H1 (cell line): Measurements from ENCODE around the gene GJD4. TPM values are rescaled to one million over a fixed set of nuclear protein-coding genes. Genes with fewer than 3 reads are reported as not detected.

Experiments used
- CTCF ChIA-PET: fragments of 300-600 bp; sonication (Branson Sonifier 250); formaldehyde crosslinking; loops from one replicate; lab custom pipeline; 2021; ENCODE audit not compliant: partially characterized antibody; lab: Charles Lee
- POLR2A ChIA-PET: fragments of 300-600 bp; sonication (Branson Sonifier 250); formaldehyde crosslinking; loops from one replicate; lab custom pipeline; 2021; ENCODE audit warnings: inconsistent platforms; ENCODE audit not compliant: partially characterized antibody; lab: Charles Lee
- DNase-seq, 2 experiments: peaks; one replicate each; pipeline versions ENCODE4 v3.0.0 to v3.0.0-alpha.2; 2010 to 2022; ENCODE audit warnings: low spot score in 2 of 2, low read depth in 1 of 2, mixed read lengths in 1 of 2
- FAIRE-seq: peaks from 2 replicates; lab custom pipeline; 2011; peaks lifted over from hg19 to GRCh38; lab: Jason Lieb, UNC
- H2AFZ ChIP-seq: 2 replicates; pipeline ENCODE4 v1.8.1; 2012; ENCODE audit warnings: low read length, inconsistent platforms
- H2AK5ac ChIP-seq: 2 replicates; pipeline ENCODE4 v1.6.1; 2013; ENCODE audit warnings: low read depth, low read length
- H2BK120ac ChIP-seq: replicated peaks from 2 replicates; pipeline ENCODE3; 2013; ENCODE audit warnings: low read depth, low read length, inconsistent platforms
- H2BK12ac ChIP-seq: 2 replicates; pipeline ENCODE4 v1.6.1; 2013; ENCODE audit warnings: low read depth, low read length
- H2BK15ac ChIP-seq: 2 replicates; pipeline ENCODE4 v1.6.1; 2013; ENCODE audit warnings: low read length
- H2BK20ac ChIP-seq: 2 replicates; pipeline ENCODE4 v1.6.1; 2013; ENCODE audit warnings: low read length
- H2BK5ac ChIP-seq: 2 replicates; pipeline ENCODE4 v1.6.1; 2013; ENCODE audit warnings: low read depth, low read length
- H3K14ac ChIP-seq: 2 replicates; pipeline ENCODE4 v1.6.1; 2013; ENCODE audit warnings: inconsistent platforms; ENCODE audit not compliant: insufficient read length
- H3K18ac ChIP-seq: 2 replicates; pipeline ENCODE4 v1.6.1; 2013; ENCODE audit warnings: low read length; ENCODE audit errors: extremely low read depth
- H3K23ac ChIP-seq: 2 replicates; pipeline ENCODE4 v1.6.1; 2013; ENCODE audit warnings: inconsistent platforms; ENCODE audit not compliant: insufficient read length
- H3K23me2 ChIP-seq: 2 replicates; pipeline ENCODE4 v1.6.1; 2013; ENCODE audit warnings: low read depth, low read length
- H3K27ac ChIP-seq: 2 replicates; pipeline ENCODE4 v1.6.1; 2011; ENCODE audit warnings: low read depth, low read length, inconsistent platforms
- H3K27me3 ChIP-seq, 4 experiments: replicated peaks in 1 of 4; 1 replicate in 1 of 4; 2 replicates in 3 of 4; pipeline versions ENCODE4 v1.6.1 to v1.8.1; 2011 to 2013; ENCODE audit warnings: low read length in 3 of 4, mild to moderate bottlenecking in 3 of 4, inconsistent platforms in 2 of 4, mixed read lengths in 2 of 4, moderate library complexity in 1 of 4; ENCODE audit not compliant: control insufficient read depth in 3 of 4, insufficient read depth in 3 of 4; ENCODE audit errors: extremely low read depth in 1 of 4
- H3K36me3 ChIP-seq, 4 experiments: 2 replicates each; pipeline versions ENCODE4 v1.6.1 to v1.8.1; 2011 to 2013; ENCODE audit warnings: mild to moderate bottlenecking in 4 of 4, low read length in 3 of 4, moderate library complexity in 2 of 4, control low read depth in 1 of 4, inconsistent platforms in 1 of 4; ENCODE audit not compliant: insufficient read depth in 4 of 4, control insufficient read depth in 2 of 4
- H3K4ac ChIP-seq: replicated peaks from 2 replicates; pipeline ENCODE3; 2013; ENCODE audit warnings: low read length, low read depth, mixed read lengths, inconsistent platforms; ENCODE audit not compliant: insufficient read length
- H3K4me1 ChIP-seq, 4 experiments: replicated peaks in 1 of 4; 1 replicate in 1 of 4; 2 replicates in 3 of 4; pipeline versions ENCODE4 v1.6.1 to v1.8.1; 2011 to 2013; ENCODE audit warnings: low read length in 3 of 4, inconsistent platforms in 2 of 4, mixed read lengths in 1 of 4; ENCODE audit not compliant: insufficient read depth in 4 of 4, control insufficient read depth in 3 of 4
- H3K4me2 ChIP-seq, 2 experiments: 2 replicates each; pipeline versions ENCODE4 v1.6.1 to v1.8.1; 2011 to 2013; ENCODE audit warnings: low read depth in 2 of 2, low read length in 2 of 2, control low read depth in 1 of 2, inconsistent platforms in 1 of 2, mild to moderate bottlenecking in 1 of 2; ENCODE audit not compliant: insufficient read depth in 1 of 2
- H3K4me3 ChIP-seq, 4 experiments: fragments of 200-600, 300-600 bp in 1 of 4; sonication (generic), shearing (Covaris generic), sonication (Bioruptor Twin) in 1 of 4; 2 replicates each; pipeline versions ENCODE4 v1.5.1 to v1.8.1; 2011 to 2016; ENCODE audit warnings: low read length in 4 of 4, low read depth in 3 of 4, control low read depth in 2 of 4, inconsistent platforms in 2 of 4, mild to moderate bottlenecking in 2 of 4, mixed read lengths in 1 of 4, moderate library complexity in 1 of 4; ENCODE audit not compliant: insufficient read depth in 2 of 4; ENCODE audit errors: extremely low read depth in 1 of 4
- H3K56ac ChIP-seq: replicated peaks from 2 replicates; pipeline ENCODE3; 2013; ENCODE audit warnings: low read depth, mild to moderate bottlenecking, mixed read lengths, low read length, inconsistent platforms; ENCODE audit not compliant: insufficient read length
- H3K79me1 ChIP-seq: 2 replicates; pipeline ENCODE4 v1.6.1; 2013; ENCODE audit warnings: low read depth, low read length, control low read depth
- H3K79me2 ChIP-seq, 2 experiments: 2 replicates each; pipeline versions ENCODE4 v1.6.1 to v1.8.1; 2012 to 2013; ENCODE audit warnings: low read length in 2 of 2, mild to moderate bottlenecking in 2 of 2, inconsistent platforms in 1 of 2; ENCODE audit not compliant: insufficient read depth in 2 of 2, control insufficient read depth in 1 of 2
- H3K9ac ChIP-seq, 4 experiments: replicated peaks in 1 of 4; 1 replicate in 1 of 4; 2 replicates in 3 of 4; pipeline versions ENCODE4 v1.6.1 to v1.8.1; 2011 to 2013; ENCODE audit warnings: low read depth in 3 of 4, low read length in 3 of 4, control low read depth in 2 of 4, mild to moderate bottlenecking in 2 of 4, moderate library complexity in 2 of 4, inconsistent platforms in 1 of 4; ENCODE audit errors: extremely low read depth in 1 of 4
- H3K9me3 ChIP-seq, 2 experiments: 2 replicates each; pipeline versions ENCODE4 v1.6.1 to v1.8.1; 2012 to 2013; ENCODE audit warnings: mild to moderate bottlenecking in 2 of 2, moderate library complexity in 2 of 2, control low read depth in 1 of 2, inconsistent platforms in 1 of 2, low read depth in 1 of 2, low read length in 1 of 2, mixed read lengths in 1 of 2; ENCODE audit not compliant: insufficient read depth in 2 of 2
- H4K20me1 ChIP-seq, 2 experiments: replicated peaks in 1 of 2; 2 replicates each; pipeline versions ENCODE3 to v1.8.1; 2011 to 2013; ENCODE audit warnings: inconsistent platforms in 2 of 2, low read length in 2 of 2, mild to moderate bottlenecking in 1 of 2; ENCODE audit not compliant: insufficient read depth in 2 of 2, control insufficient read depth in 1 of 2
- H4K5ac ChIP-seq: 2 replicates; pipeline ENCODE4 v1.6.1; 2013; ENCODE audit warnings: low read length, low read depth, mixed read lengths, inconsistent platforms; ENCODE audit not compliant: insufficient read length
- H4K8ac ChIP-seq: 2 replicates; pipeline ENCODE4 v1.8.0; 2013; ENCODE audit warnings: mild to moderate bottlenecking, moderate library complexity, low read length, inconsistent platforms; ENCODE audit not compliant: insufficient read depth; ENCODE audit errors: extremely low read depth
- H4K91ac ChIP-seq: replicated peaks from 2 replicates; pipeline ENCODE3; 2013; ENCODE audit warnings: low read length, mixed read lengths, inconsistent platforms; ENCODE audit not compliant: insufficient read length
- CBX5 ChIP-seq: fragments of 300-800, 300-1000 bp; sonication (generic); IDR thresholded peaks from 2 replicates; pipeline ENCODE4 v1.7.1; 2016; ENCODE audit warnings: antibody characterized with exemption, low read length, low read depth
- CEBPB ChIP-seq: IDR thresholded peaks from 2 replicates; pipeline ENCODE4 v1.6.1; 2012; ENCODE audit warnings: low read depth, low read length
- CHD1 ChIP-seq: IDR thresholded peaks from 2 replicates; pipeline ENCODE4 v1.6.1; 2012; ENCODE audit warnings: low read depth, low read length, improper control_type of control experiment
- CREB1 ChIP-seq: IDR thresholded peaks from 2 replicates; pipeline ENCODE4 v1.6.1; 2012; ENCODE audit warnings: inconsistent platforms
- EP300 ChIP-seq, 2 experiments: IDR thresholded peaks; 1 replicate in 1 of 2; 2 replicates in 1 of 2; pipeline ENCODE4 v1.6.1; 2011 to 2012; ENCODE audit warnings: low read depth in 2 of 2, low read length in 2 of 2, mild to moderate bottlenecking in 2 of 2, borderline replicate concordance in 1 of 2, inconsistent platforms in 1 of 2, moderate library complexity in 1 of 2
- HDAC2 ChIP-seq, 2 experiments: fragments of 300-600 bp in 1 of 2; sonication (generic) in 1 of 2; IDR thresholded peaks; 2 replicates each; pipeline ENCODE4 v1.6.1; 2011 to 2012; ENCODE audit warnings: low read depth in 2 of 2, low read length in 2 of 2, mild to moderate bottlenecking in 2 of 2, moderate library complexity in 2 of 2, borderline replicate concordance in 1 of 2, inconsistent platforms in 1 of 2
- POLR2AphosphoS5 ChIP-seq: IDR thresholded peaks from 2 replicates; pipeline ENCODE4 v1.6.1; 2011; ENCODE audit warnings: low read depth, low read length
- RBBP5 ChIP-seq: IDR thresholded peaks from 2 replicates; pipeline ENCODE4 v1.7.1; 2012; ENCODE audit warnings: low read depth, mild to moderate bottlenecking, inconsistent platforms, low read length, moderate library complexity, borderline replicate concordance
- SP1 ChIP-seq: IDR thresholded peaks from 2 replicates; pipeline ENCODE4 v1.6.1; 2011; ENCODE audit warnings: low read depth, low read length
- TCF12 ChIP-seq: IDR thresholded peaks from 2 replicates; pipeline ENCODE4 v1.6.1; 2011; ENCODE audit warnings: low read depth, mild to moderate bottlenecking, low read length
- YY1 ChIP-seq: IDR thresholded peaks from 2 replicates; pipeline ENCODE4 v1.6.1; 2011; ENCODE audit warnings: low read depth, mild to moderate bottlenecking, low read length
- ZNF274 ChIP-seq: IDR thresholded peaks from 2 replicates; pipeline ENCODE4 v1.7.0; 2012; ENCODE audit warnings: low read length, borderline replicate concordance; ENCODE audit errors: extremely low read depth
- WGBS, 2 experiments: shearing (Covaris generic) in 1 of 2; methylation state at CpG; one replicate each; pipeline versions ENCODE4 v1.1.6 to v1.1.7; 2013 to 2015; ENCODE audit warnings: low lambda C conversion rate in 2 of 2, mixed read lengths in 2 of 2, inconsistent platforms in 1 of 2, low coverage in 1 of 2, missing lambda C conversion rate in 1 of 2; ENCODE audit not compliant: insufficient replicate concordance in 2 of 2, insufficient coverage in 1 of 2, insufficient read length in 1 of 2; ENCODE audit errors: extremely low coverage in 1 of 2, missing lambda C conversion rate in 1 of 2; 5-methylcytosine and 5-hydroxymethylcytosine counted together
- polyA plus RNA-seq, 7 experiments: library from polyadenylated mRNA; depleted of rRNA in 3 of 7; stranded (reverse) in 5 of 7; unstranded in 2 of 7; fragments of >200 nt in 5 of 7; fragments of 200-250 nt in 2 of 7; gene quantifications; 1 replicate in 5 of 7; 2 replicates in 1 of 7; 4 replicates in 1 of 7; pipeline versions ENCODE4 v1.2.1 to v1.2.3, GENCODE V29; 2011 to 2013; ENCODE audit warnings: missing spikeins in 2 of 7, mixed read lengths in 2 of 7
- total RNA-seq: library from RNA; stranded (reverse); fragmentation: NEBNext Ultra II Directional; extraction: Animal tissue kit (Norgen Biotek cat#: 25700); gene quantifications from 2 replicates; pipeline ENCODE4 v1.2.1, GENCODE V29; 2021
- TF ChIP-seq, protein P1 (sequence below): IDR thresholded peaks from 2 replicates; pipeline ENCODE4 v1.6.1; 2012; ENCODE audit warnings: inconsistent platforms

GJD4 gene
- total and polyA plus RNA-seq, 2 of the 8 experiments (the other 6 are each of a cell fraction or from before 2014, with no cell fraction given), result not detected

DNA sequence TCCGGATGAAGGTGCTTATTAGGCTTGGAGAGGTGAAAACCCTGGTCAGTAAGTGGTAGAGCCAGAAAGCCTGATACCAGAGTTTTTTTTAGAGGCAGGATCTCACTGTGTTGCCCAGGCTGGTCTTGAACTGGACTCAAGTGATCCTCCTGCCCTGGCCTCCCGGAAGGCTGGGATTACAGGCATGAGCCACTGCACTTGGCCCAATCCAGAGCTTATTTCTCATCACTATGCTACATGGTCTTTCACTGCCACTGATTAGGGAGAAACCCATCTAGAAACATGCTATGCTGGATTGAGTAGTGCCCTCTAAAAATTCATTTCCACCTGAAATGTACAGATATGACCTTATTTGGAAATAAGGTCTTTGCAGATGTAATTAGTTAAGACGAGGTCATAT is 28.4 kb upstream of the GJD4 start:
- no peak for FAIRE-seq
- Histone ChIP-seq H2AFZ (no peak overlapping the region), H3K79me2 (no peaks in the 10 kb centered on the region), H4K8ac (no peak overlapping the region), H3K9ac (no peak overlapping the region), H3K9me3 (no peaks in the 10 kb centered on the region), H4K20me1 (no peaks in the 10 kb centered on the region), H3K4me3 (no peak overlapping the region), H3K4me1 (peaks cover 1 to 6% (median 5%) of the 10 kb centered on the region in 4 experiments; a peak in 6 of 7 replicates), H2BK12ac (no peak overlapping the region), H2BK20ac (no peak overlapping the region), H3K27me3 (no peaks in the 10 kb centered on the region), H3K23me2 (no peaks in the 10 kb centered on the region), H3K23ac (no peak overlapping the region), H3K4me2 (no peak overlapping the region), H3K36me3 (no peaks in the 10 kb centered on the region), H3K4ac (no peak overlapping the region), H3K79me1 (no peaks in the 10 kb centered on the region), H3K27ac (no peak overlapping the region), H2AK5ac (no peak overlapping the region), H2BK5ac (no peak overlapping the region), H3K18ac (no peak overlapping the region), H4K91ac (no peak overlapping the region), H2BK15ac (no peak overlapping the region), H4K5ac (no peak overlapping the region), H3K56ac (no peak overlapping the region), H2BK120ac (no peak overlapping the region), H3K14ac (no peak overlapping the region)
- 93% methylated on average over 3 of the region's 3 CpGs; no CpG with 5 or more reads in 1 of the 2 experiments for WGBS, 2 experiments
- DNase-seq, result no peak
- TF ChIP-seq SP1 (no peak), EP300 (IDR thresholded peaks at IDR 0.05; ENCODE audit: borderline replicate concordance in 1 of 2, low read depth in 2 of 2, low read length in 2 of 2) (no peak), HDAC2 (IDR thresholded peaks at IDR 0.05; ENCODE audit: borderline replicate concordance in 1 of 2, low read depth in 2 of 2, low read length in 2 of 2) (no peak), TCF12 (no peak), CHD1 (no peak), CBX5 (no peak), POLR2AphosphoS5 (no peak), ZNF274 (no peak), RBBP5 (no peak), CREB1 (no peak), CEBPB (no peak), YY1 (no peak)
- TF ChIP-seq, protein P1, sequence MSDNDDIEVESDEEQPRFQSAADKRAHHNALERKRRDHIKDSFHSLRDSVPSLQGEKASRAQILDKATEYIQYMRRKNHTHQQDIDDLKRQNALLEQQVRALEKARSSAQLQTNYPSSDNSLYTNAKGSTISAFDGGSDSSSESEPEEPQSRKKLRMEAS, result no peak
- POLR2A ChIA-PET, result interaction anchor here (1.4 kb wide), 1 partner anchor 49 kb away, joined by 3 read pairs; no protein-coding TSS in a partner anchor
- CTCF ChIA-PET, result interaction anchor here (1.2 kb wide), 4 partner anchors 12 to 338 kb away, joined by 3 to 4 read pairs (median 4); no protein-coding TSS in a partner anchor
